WTC11 (cell line): ENCODE measurements around the gene YES1. TPM values are rescaled to one million over a fixed set of nuclear protein-coding genes. Genes with fewer than 3 reads are reported as not detected.

Experiments used
- ATAC-seq: fragments of 200-7000 bp; cut with Tn5 transposase; 2 replicates; pipeline ENCODE4 v1.10.0; 2021; ENCODE audit warnings: mild to moderate bottlenecking, moderate library complexity
- CTCF ChIA-PET: fragments of 300-600 bp; sonication (Branson Sonifier 250); formaldehyde crosslinking; loops from one replicate; lab custom pipeline; 2021; ENCODE audit warnings: antibody characterized with exemption; lab: Charles Lee
- POLR2A ChIA-PET: fragments of 350-600 bp; sonication (Branson Sonifier 250); formaldehyde crosslinking; loops from one replicate; lab custom pipeline; 2021; ENCODE audit warnings: antibody characterized with exemption; lab: Charles Lee
- DNase-seq: peaks from one replicate; pipeline ENCODE4 v3.0.0; 2021; ENCODE audit warnings: low spot score
- H3K27ac Mint-ChIP-seq: 2 replicates; pipeline ENCODE4 v1.8.0; 2021; ENCODE audit warnings: mixed read lengths
- H3K27me3 Mint-ChIP-seq: 2 replicates; pipeline ENCODE4 v1.8.0; 2021; ENCODE audit warnings: low read depth, mild to moderate bottlenecking, moderate library complexity, mixed read lengths
- H3K36me3 Mint-ChIP-seq: 2 replicates; pipeline ENCODE4 v1.8.0; 2021; ENCODE audit warnings: mixed read lengths
- H3K4me1 Mint-ChIP-seq: 2 replicates; pipeline ENCODE4 v1.8.0; 2022; ENCODE audit warnings: mixed read lengths
- H3K4me3 Mint-ChIP-seq: 2 replicates; pipeline ENCODE4 v1.8.0; 2021; ENCODE audit warnings: mild to moderate bottlenecking, moderate library complexity, mixed read lengths
- H3K9me3 Mint-ChIP-seq: 2 replicates; pipeline ENCODE4 v1.8.0; 2021; ENCODE audit warnings: mixed read lengths
- CREM ChIP-seq: sonication (generic); formaldehyde crosslinking; IDR thresholded peaks from 2 replicates; pipeline ENCODE4 v1.8.1; 2022; ENCODE audit warnings: mild to moderate bottlenecking, missing genetic modification reagents, moderate library complexity
- E2F4 ChIP-seq: sonication (generic); formaldehyde crosslinking; IDR thresholded peaks from 2 replicates; pipeline ENCODE4 v1.8.1; 2022; ENCODE audit warnings: low read depth, mild to moderate bottlenecking, moderate library complexity, missing genetic modification reagents, borderline replicate concordance
- EMX1 ChIP-seq: fragments of 250-450 bp; sonication (Bioruptor Pico); IDR thresholded peaks from 2 replicates; pipeline ENCODE4 v1.8.0; 2021; ENCODE audit warnings: mild to moderate bottlenecking
- FOXJ3 ChIP-seq: sonication (generic); formaldehyde crosslinking; IDR thresholded peaks from 2 replicates; pipeline ENCODE4 v1.9.0; 2021; ENCODE audit warnings: missing genetic modification reagents, mild to moderate bottlenecking, borderline replicate concordance
- MLX ChIP-seq: sonication (generic); formaldehyde crosslinking; IDR thresholded peaks from 2 replicates; pipeline ENCODE4 v1.8.1; 2023; ENCODE audit warnings: mild to moderate bottlenecking, missing genetic modification reagents, moderate library complexity
- NFATC4 ChIP-seq: fragments of 250-450 bp; sonication (Bioruptor Pico); IDR thresholded peaks from 2 replicates; pipeline ENCODE4 v1.9.0; 2021; ENCODE audit warnings: mild to moderate bottlenecking
- SMAD3 ChIP-seq: sonication (generic); formaldehyde crosslinking; IDR thresholded peaks from 2 replicates; pipeline ENCODE4 v1.8.0; 2022; ENCODE audit warnings: missing genetic modification reagents, mild to moderate bottlenecking, borderline replicate concordance
- ZNF219 ChIP-seq: sonication (generic); formaldehyde crosslinking; IDR thresholded peaks from 2 replicates; pipeline ENCODE4 v1.8.0; 2023; ENCODE audit warnings: missing genetic modification reagents, mild to moderate bottlenecking, borderline replicate concordance
- total RNA-seq: library from RNA; stranded (reverse); gene quantifications from 3 replicates; pipeline ENCODE4 v1.2.3, GENCODE V29; 2021
- TF ChIP-seq, protein P1 (sequence below): fragments of 200-600 bp; IDR thresholded peaks from 2 replicates; pipeline ENCODE4 v1.8.0; 2022; ENCODE audit warnings: antibody characterized with exemption
- TF ChIP-seq, protein P2 (sequence below): sonication (generic); formaldehyde crosslinking; conservative IDR thresholded peaks from 2 replicates; pipeline ENCODE4 v1.8.1; 2023; ENCODE audit warnings: mild to moderate bottlenecking, low read depth, missing genetic modification reagents, moderate library complexity
- TF ChIP-seq, protein P3 (sequence below): sonication (generic); formaldehyde crosslinking; IDR thresholded peaks from 2 replicates; pipeline ENCODE4 v1.8.0; 2023; ENCODE audit warnings: missing genetic modification reagents, mild to moderate bottlenecking, borderline replicate concordance

YES1 gene
- total RNA-seq, 1 experiment from 2014 or later: 113 TPM

- no peak for TF ChIP-seq EMX1 (CRISPR knock-in tag)
- TF ChIP-seq SMAD3 (CRISPR knock-in tag): no peak
Measured at GRCh38 chr18:750456-750855, 61.6 kb downstream of the YES1 start (continued).

GRCh38 chr18:744832-745597 is 67.0 kb downstream of the YES1 start:
- DNase-seq: no peak
- POLR2A ChIA-PET: no interaction called here
- no peak overlapping the region for H3K27ac Mint-ChIP-seq
- H3K36me3 Mint-ChIP-seq: peaks cover 32% of the 10 kb centered on the region
- no peaks in the 10 kb centered on the region for H3K9me3 Mint-ChIP-seq
- H3K27me3 Mint-ChIP-seq: no peaks in the 10 kb centered on the region
- H3K4me1 Mint-ChIP-seq: no peaks in the 10 kb centered on the region
- no peak overlapping the region for H3K4me3 Mint-ChIP-seq
- CTCF ChIA-PET: interaction anchor here (0.7 kb wide), 1 partner anchor 87 kb away, joined by 3 read pairs; no protein-coding TSS in a partner anchor
- TF ChIP-seq, protein P1, sequence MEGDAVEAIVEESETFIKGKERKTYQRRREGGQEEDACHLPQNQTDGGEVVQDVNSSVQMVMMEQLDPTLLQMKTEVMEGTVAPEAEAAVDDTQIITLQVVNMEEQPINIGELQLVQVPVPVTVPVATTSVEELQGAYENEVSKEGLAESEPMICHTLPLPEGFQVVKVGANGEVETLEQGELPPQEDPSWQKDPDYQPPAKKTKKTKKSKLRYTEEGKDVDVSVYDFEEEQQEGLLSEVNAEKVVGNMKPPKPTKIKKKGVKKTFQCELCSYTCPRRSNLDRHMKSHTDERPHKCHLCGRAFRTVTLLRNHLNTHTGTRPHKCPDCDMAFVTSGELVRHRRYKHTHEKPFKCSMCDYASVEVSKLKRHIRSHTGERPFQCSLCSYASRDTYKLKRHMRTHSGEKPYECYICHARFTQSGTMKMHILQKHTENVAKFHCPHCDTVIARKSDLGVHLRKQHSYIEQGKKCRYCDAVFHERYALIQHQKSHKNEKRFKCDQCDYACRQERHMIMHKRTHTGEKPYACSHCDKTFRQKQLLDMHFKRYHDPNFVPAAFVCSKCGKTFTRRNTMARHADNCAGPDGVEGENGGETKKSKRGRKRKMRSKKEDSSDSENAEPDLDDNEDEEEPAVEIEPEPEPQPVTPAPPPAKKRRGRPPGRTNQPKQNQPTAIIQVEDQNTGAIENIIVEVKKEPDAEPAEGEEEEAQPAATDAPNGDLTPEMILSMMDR: no peak
- TF ChIP-seq E2F4 (CRISPR knock-in tag) (no peak), CREM (CRISPR knock-in tag) (no peak), NFATC4 (CRISPR knock-in tag) (no peak), MLX (no peak), FOXJ3 (CRISPR knock-in tag) (no peak), ZNF219 (no peak)
- TF ChIP-seq, protein P2, sequence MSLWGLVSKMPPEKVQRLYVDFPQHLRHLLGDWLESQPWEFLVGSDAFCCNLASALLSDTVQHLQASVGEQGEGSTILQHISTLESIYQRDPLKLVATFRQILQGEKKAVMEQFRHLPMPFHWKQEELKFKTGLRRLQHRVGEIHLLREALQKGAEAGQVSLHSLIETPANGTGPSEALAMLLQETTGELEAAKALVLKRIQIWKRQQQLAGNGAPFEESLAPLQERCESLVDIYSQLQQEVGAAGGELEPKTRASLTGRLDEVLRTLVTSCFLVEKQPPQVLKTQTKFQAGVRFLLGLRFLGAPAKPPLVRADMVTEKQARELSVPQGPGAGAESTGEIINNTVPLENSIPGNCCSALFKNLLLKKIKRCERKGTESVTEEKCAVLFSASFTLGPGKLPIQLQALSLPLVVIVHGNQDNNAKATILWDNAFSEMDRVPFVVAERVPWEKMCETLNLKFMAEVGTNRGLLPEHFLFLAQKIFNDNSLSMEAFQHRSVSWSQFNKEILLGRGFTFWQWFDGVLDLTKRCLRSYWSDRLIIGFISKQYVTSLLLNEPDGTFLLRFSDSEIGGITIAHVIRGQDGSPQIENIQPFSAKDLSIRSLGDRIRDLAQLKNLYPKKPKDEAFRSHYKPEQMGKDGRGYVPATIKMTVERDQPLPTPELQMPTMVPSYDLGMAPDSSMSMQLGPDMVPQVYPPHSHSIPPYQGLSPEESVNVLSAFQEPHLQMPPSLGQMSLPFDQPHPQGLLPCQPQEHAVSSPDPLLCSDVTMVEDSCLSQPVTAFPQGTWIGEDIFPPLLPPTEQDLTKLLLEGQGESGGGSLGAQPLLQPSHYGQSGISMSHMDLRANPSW: no peak
- TF ChIP-seq, protein P3, sequence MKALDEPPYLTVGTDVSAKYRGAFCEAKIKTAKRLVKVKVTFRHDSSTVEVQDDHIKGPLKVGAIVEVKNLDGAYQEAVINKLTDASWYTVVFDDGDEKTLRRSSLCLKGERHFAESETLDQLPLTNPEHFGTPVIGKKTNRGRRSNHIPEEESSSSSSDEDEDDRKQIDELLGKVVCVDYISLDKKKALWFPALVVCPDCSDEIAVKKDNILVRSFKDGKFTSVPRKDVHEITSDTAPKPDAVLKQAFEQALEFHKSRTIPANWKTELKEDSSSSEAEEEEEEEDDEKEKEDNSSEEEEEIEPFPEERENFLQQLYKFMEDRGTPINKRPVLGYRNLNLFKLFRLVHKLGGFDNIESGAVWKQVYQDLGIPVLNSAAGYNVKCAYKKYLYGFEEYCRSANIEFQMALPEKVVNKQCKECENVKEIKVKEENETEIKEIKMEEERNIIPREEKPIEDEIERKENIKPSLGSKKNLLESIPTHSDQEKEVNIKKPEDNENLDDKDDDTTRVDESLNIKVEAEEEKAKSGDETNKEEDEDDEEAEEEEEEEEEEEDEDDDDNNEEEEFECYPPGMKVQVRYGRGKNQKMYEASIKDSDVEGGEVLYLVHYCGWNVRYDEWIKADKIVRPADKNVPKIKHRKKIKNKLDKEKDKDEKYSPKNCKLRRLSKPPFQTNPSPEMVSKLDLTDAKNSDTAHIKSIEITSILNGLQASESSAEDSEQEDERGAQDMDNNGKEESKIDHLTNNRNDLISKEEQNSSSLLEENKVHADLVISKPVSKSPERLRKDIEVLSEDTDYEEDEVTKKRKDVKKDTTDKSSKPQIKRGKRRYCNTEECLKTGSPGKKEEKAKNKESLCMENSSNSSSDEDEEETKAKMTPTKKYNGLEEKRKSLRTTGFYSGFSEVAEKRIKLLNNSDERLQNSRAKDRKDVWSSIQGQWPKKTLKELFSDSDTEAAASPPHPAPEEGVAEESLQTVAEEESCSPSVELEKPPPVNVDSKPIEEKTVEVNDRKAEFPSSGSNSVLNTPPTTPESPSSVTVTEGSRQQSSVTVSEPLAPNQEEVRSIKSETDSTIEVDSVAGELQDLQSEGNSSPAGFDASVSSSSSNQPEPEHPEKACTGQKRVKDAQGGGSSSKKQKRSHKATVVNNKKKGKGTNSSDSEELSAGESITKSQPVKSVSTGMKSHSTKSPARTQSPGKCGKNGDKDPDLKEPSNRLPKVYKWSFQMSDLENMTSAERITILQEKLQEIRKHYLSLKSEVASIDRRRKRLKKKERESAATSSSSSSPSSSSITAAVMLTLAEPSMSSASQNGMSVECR (CRISPR knock-in tag): no peak
- TF ChIP-seq, all 79 proteins: peak for 0
- ATAC-seq: no peak
